Astrocyte of the cerebellum (primary cell): Measurements from ENCODE around the gene AIF1.

Source experiments
- DNase-seq: peaks from one replicate; pipeline ENCODE4 v3.0.0-alpha.2; 2011; ENCODE audit warnings: low read depth
- H3K4me3 ChIP-seq: 2 replicates; pipeline ENCODE4 v1.5.1; 2011; ENCODE audit warnings: mild to moderate bottlenecking, low read depth, low read length, moderate library complexity
- in situ Hi-C: cut with HindIII; loops from 2 replicates; pipeline ENCODE4 v1.10.0; 2017; ENCODE audit warnings: low sequenced_read_pairs
- TF ChIP-seq, protein P1 (sequence below): IDR thresholded peaks from 2 replicates; pipeline ENCODE4 v1.5.1; 2012; ENCODE audit warnings: low read length, low read depth, moderate library complexity, mild to moderate bottlenecking; ENCODE audit errors: missing control alignments

The AIF1 gene

DNA sequence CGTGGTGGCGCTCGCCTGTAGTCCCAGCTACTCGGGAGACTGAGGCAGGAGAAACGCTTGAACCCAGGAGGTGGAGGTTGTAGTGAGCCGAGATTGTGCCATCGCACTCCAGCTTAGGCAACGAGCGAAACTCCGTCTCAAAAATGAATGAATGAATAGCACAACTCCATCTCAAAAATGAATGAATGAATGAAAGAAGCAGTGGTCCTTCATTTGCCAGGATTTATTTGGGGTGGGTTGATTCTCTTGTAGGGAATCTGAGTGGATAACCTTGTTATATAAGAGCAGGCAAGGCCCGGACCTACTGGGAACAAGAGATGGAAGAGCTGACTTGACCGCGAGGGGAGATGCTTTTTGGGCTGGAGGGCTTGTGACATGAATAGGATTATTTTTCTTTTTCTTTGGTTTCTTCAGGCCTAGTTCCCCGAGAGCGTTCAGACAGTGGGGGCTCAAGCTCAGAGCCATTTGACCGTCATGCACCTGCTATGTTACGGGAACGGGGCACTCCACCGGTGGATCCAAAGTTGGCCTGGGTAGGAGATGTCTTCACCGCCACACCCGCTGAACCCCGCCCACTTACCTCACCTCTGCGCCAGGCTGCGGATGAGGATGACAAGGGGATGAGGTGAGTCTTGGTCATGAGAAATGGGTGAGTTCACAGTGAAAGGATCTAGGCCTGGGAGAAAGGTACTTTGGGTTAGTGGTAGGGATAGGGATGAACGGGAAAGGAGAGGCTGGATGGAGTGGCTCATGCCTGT lies 15.3 kb downstream of the AIF1 start:
- H3K4me3 ChIP-seq = no peak overlapping the region
- in situ Hi-C loops = no loop called here
- DNase-seq = no peak
- TF ChIP-seq, protein P1, sequence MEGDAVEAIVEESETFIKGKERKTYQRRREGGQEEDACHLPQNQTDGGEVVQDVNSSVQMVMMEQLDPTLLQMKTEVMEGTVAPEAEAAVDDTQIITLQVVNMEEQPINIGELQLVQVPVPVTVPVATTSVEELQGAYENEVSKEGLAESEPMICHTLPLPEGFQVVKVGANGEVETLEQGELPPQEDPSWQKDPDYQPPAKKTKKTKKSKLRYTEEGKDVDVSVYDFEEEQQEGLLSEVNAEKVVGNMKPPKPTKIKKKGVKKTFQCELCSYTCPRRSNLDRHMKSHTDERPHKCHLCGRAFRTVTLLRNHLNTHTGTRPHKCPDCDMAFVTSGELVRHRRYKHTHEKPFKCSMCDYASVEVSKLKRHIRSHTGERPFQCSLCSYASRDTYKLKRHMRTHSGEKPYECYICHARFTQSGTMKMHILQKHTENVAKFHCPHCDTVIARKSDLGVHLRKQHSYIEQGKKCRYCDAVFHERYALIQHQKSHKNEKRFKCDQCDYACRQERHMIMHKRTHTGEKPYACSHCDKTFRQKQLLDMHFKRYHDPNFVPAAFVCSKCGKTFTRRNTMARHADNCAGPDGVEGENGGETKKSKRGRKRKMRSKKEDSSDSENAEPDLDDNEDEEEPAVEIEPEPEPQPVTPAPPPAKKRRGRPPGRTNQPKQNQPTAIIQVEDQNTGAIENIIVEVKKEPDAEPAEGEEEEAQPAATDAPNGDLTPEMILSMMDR = no peak

- in situ Hi-C loops = no loop called here
- H3K4me3 ChIP-seq = no peak overlapping the region
- DNase-seq = no peak
- TF ChIP-seq, protein P1 = no peak
Measured at GRCh38 chr6:31631209-31631608, 16.2 kb downstream of the AIF1 start.

DNA sequence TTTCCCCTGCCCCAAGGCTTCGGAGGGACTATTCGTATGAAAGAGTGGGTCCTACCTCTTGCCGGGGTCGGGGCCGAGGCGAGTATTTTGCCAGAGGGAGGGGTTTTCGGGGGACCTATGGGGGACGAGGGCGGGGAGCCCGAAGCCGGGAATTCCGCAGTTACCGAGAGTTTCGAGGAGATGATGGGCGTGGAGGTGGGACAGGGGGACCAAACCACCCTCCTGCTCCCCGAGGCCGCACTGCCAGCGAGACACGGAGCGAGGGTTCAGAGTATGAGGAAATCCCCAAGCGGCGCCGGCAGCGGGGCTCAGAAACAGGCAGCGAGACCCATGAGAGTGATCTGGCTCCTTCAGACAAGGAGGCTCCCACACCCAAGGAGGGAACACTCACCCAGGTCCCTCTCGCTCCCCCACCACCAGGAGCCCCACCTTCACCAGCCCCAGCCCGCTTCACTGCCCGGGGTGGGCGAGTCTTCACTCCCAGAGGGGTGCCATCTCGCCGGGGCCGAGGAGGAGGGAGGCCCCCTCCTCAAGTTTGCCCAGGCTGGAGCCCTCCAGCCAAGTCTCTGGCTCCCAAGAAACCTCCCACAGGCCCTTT lies 16.7 kb downstream of the AIF1 start:
- DNase-seq = no peak
- in situ Hi-C loops = no loop called here
- no peak overlapping the region for H3K4me3 ChIP-seq
- TF ChIP-seq, protein P1 = no peak

DNA sequence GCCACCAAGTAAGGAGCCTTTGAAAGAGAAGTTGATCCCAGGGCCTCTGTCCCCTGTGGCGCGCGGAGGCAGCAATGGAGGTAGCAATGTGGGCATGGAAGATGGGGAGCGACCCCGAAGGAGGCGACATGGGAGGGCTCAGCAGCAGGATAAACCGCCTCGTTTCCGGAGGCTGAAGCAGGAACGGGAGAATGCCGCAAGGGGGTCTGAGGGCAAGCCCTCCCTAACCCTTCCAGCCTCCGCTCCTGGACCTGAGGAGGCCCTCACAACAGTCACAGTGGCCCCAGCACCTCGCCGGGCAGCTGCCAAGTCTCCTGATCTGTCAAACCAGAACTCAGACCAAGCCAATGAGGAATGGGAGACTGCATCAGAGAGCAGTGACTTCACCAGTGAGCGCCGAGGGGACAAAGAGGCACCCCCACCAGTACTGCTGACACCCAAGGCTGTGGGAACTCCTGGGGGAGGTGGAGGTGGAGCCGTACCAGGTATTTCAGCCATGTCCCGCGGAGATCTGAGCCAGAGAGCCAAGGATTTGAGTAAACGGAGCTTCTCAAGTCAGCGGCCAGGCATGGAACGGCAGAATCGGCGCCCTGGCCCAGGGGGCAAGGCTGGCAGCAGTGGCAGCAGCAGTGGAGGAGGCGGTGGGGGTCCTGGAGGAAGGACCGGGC lies 17.4 kb downstream of the AIF1 start:
- TF ChIP-seq, protein P1 = no peak
- in situ Hi-C loops = no loop called here
- H3K4me3 ChIP-seq = no peak overlapping the region
- no peak for DNase-seq

- TF ChIP-seq, protein P1 = no peak
- DNase-seq = no peak
- H3K4me3 ChIP-seq = no peak overlapping the region
- in situ Hi-C loops = no loop called here
Measured at GRCh38 chr6:31633447-31633846, 18.4 kb downstream of the AIF1 start.

GRCh38 chr6:31634131-31634530 lies 19.1 kb downstream of the AIF1 start:
- no peak for DNase-seq
- TF ChIP-seq, protein P1 = no peak
- no peak overlapping the region for H3K4me3 ChIP-seq
- in situ Hi-C loops = no loop called here
